T-helper 2 cell treated with Interferon-gamma antibody and Interleukin-4, amounts not matched to agents 100 ng/mL and 5 ng/mL, for 36 hours (primary cell): ENCODE data around the gene GAS2L2. TPM values are rescaled to one million over a fixed set of nuclear protein-coding genes. Genes with fewer than 3 reads are reported as not detected.

Experiments used
- intact Hi-C: fragments of 100-400 bp; cut with micrococcal nuclease; formaldehyde crosslinking; loops from one replicate; pipeline ENCODE4 v1.15.1; 2023
- total RNA-seq: library from RNA; stranded (reverse); gene quantifications from 2 replicates; pipeline ENCODE4 v1.2.3, GENCODE V29; 2022

The GAS2L2 gene
- total RNA-seq, 1 donor from 2014 or later: not detected

DNA sequence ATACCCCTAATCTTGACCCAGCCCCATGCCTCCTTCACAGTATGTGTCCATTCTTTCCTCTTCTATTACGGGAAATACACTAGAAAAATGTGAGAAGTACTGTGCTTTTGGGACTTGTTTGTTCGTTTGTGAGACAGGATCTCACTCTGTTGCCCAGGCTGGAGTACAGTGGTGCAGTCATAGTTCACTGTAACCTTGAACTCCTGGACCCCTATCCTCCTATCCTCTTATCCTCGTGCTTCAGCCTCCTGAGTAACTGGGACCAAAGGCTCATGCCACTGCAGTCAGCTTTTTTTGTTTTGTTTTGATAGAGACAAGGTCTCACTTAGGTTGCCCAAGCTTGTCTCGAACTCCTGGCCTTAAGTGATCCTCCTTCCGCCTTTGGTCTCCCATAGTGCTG is 51.5 kb downstream of the GAS2L2 start:
- intact Hi-C loops: no loop called here

DNA sequence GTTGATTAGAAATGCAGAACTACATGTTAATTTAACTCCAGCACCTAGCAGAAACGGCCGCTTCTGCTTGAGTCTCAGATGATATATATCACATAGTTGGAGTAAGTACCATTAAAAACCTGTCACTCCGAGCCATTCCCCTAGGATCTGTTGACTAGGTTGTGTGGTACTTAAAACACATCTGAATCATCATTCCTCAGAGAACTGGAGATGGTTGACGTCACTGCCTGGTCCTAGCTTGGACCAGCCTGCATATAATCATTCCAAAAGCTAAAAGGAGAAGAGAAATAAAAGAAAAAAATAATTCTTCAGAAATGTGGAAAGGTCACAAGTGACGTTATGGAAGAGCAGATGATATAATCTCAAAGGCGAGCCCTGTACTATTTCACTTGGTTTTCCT is 52.9 kb downstream of the GAS2L2 start:
- intact Hi-C loops: no loop called here

DNA sequence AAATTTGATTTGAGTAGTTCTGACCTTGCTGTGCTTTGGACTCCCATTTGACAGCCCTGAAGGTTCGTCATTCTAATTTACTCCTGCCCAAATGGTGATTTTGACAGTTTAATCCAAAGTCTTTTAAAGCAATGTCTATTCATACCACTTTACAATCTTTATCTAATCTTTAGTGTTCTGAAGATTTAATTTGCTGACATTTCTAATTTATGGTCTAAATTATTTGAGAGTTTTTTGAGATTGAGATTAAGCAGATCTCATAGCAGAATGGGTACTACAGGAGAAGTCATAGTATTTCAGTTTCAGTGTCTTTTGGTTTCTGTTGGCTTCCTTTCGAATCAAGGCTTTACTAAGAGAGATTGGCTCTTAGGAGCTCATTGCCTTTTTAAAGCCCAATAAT is 54.2 kb downstream of the GAS2L2 start:
- intact Hi-C loops: no loop called here

DNA sequence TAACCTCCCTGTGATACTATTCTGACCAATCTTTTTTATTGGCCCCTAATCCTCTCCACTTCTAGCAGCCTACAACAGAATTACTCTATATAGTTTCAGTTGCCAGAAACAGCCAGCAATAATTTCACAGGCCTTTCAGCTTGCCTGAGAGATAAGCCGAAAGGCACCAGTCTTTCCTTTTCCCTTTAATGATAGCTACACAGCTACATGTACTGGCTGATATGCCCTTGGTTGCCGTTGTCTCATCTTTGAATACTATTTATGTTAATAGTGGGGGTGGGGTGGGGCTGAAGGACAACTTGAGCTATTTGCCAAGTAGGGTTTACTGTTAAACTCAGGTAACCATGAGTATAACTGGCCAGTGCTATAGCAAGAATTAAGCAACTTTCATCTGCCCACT is 57.4 kb downstream of the GAS2L2 start:
- intact Hi-C loops: no loop called here

DNA sequence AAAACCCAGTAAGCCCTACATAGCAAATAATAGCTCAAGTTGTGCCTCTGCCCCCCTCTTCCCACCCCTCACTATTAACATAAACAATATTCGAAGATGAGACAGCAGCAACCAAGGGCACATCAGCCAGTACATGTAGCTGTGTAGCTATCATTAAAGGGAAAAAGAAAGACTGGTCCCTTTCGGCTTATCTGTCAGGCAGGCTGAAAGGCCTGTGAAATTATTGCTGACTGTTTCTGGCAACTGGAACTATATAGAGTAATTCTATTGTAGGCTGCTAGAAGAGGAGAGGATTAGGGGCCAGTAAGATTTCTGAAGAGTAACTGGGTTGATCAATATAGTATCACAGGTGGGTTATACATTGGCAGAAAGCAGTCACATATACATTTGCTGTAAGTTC is 58.1 kb downstream of the GAS2L2 start:
- intact Hi-C loops: no loop called here

Other genes starting within 250 kb of the GAS2L2 start
- 105 and 106 TPM in 2 replicates for gene SLFN12L, start 215.6 kb downstream of the GAS2L2 start, total RNA-seq
- not detected in 2 replicates for gene SLFN14, start 192.4 kb downstream of the GAS2L2 start, total RNA-seq
- gene PEX12, start 174.7 kb downstream of the GAS2L2 start, total RNA-seq: 3.8 and 4.0 TPM in 2 replicates
- gene AP2B1, start 165.9 kb downstream of the GAS2L2 start, total RNA-seq: 211 and 213 TPM in 2 replicates
- gene RASL10B, start 21.6 kb downstream of the GAS2L2 start, total RNA-seq: 0.16 and 0.27 TPM in 2 replicates
- not detected in 2 replicates for gene C17orf50, start 7.6 kb upstream of the GAS2L2 start, total RNA-seq
- gene MMP28, start 42.4 kb upstream of the GAS2L2 start, total RNA-seq: not detected in 2 replicates
- gene TAF15, start 56.2 kb upstream of the GAS2L2 start, total RNA-seq: 284 and 294 TPM in 2 replicates
- 0.20 and 0.45 TPM in 2 replicates for gene HEATR9, start 115.7 kb upstream of the GAS2L2 start, total RNA-seq
- 46.4 and 48.3 TPM in 2 replicates for gene CCL5, start 127.1 kb upstream of the GAS2L2 start, total RNA-seq
- 7.2 and 7.5 TPM in 2 replicates for gene RDM1, start 177.5 kb upstream of the GAS2L2 start, total RNA-seq
- not detected in 2 replicates for gene LYZL6, start 190.5 kb upstream of the GAS2L2 start, total RNA-seq
- not detected in 2 replicates for gene CCL16, start 228.3 kb upstream of the GAS2L2 start, total RNA-seq
- not detected in 2 replicates for gene CCL14, start 233.5 kb upstream of the GAS2L2 start, total RNA-seq
- not detected in 2 replicates for gene CCL15, start 248.3 kb upstream of the GAS2L2 start, total RNA-seq